Measurements from ENCODE around the gene ZDHHC7.

- peak in 3 of 4 experiments; percentile 88 to 96 (median 95) for TF ChIP-seq CTCF (IDR thresholded peaks at IDR 0.05)
- TF ChIP-seq POLR2A (IDR thresholded peaks at IDR 0.05) = peak in 1 of 2 donors; percentile 0
Measured at GRCh38 chr16:84952335-84953189, 58.8 kb downstream of the ZDHHC7 start.

Measured in gastroesophageal sphincter (tissue), 3 donors.